ENCODE results near the gene MAMDC4.

Gene MAMDC4

GRCh38 chr9:136849960-136850865 is 1.9 kb upstream of the MAMDC4 start:
- no peak for DNase-seq

DNA sequence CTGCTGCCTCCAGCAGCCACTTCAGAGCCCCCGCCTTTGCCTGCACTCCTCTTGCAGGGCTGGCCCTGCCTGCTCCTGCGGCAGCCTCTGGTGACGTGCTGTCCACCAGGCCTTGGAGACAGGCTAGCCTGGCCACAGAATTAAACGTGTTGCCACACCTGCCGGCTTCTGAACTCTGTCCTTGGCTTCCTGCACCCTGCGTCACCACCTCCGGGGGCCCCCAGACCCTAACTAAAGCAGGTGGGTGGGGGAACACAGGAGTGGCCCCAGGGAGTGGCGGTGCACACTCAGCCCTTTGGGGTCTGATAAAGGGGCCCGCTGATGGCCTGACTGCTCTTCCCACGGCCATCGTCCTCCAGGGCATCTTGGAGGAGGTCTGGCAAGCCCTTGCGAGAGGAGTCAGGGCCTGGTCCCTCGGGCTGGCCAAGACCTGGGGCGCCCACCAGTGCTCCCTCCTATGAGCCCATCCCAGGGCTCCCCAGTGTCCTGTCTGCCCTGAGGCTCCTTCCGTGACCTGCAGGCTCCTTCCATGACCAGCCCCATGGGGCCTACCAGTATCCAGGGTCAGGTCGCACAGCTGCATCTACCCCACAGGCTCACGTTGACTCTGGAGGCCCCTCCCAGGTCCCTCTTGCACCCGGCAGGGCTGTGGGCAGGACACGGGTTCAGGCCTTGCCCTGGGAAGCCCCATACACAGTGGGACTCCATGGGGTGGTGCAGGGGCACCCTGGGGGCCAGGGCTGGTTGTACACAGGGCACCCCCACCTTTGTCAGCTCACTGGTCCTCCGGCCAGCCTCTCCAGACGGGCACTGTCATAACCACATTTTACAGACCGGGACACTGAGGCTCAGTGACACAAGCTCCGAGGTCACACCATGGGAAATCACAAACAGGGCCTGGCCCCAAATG is 1.0 kb upstream of the MAMDC4 start:
- DNase-seq = no peak

DNA sequence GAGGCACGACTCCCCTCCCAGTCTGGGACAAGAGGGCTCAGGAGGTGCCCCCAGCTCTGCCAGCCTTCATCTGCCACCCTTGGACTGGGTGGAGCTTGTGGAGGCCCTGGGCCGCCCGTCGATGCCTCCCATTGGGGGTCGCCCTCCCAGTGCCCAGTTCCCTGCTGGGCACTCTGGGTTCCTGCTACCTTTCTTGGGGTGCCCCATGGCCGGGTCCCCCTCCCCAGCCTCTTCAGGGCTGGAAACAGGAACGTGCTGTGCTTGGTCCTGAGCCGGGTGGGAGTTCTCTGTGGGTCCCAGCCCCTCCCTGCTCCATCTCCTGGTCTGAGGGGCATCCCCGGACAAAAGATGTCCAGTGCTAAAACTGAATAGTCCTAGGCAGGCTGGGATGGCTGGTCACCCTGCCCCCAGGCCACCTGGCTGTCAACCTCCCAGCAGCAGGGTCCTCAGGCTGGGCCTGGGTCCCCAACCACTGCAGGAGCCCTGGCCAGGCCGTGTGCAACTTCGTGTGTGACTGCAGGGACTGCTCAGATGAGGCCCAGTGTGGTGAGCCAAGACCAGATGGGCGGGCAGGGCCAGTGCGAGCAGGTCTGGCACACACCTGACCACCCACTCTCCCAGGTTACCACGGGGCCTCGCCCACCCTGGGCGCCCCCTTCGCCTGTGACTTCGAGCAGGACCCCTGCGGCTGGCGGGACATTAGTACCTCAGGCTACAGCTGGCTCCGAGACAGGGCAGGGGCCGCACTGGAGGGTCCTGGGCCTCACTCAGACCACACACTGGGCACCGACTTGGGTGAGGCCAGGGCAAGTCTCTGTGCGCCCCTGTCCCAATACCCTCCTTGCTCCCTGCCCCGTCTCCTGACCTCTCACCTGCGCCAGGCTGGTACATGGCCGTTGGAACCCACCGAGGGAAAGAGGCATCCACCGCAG is 784 bp downstream of the MAMDC4 start:
- DNase-seq = no peak

GRCh38 chr9:136853596-136854112 is 1.5 kb downstream of the MAMDC4 start:
- no peak for DNase-seq

DNA sequence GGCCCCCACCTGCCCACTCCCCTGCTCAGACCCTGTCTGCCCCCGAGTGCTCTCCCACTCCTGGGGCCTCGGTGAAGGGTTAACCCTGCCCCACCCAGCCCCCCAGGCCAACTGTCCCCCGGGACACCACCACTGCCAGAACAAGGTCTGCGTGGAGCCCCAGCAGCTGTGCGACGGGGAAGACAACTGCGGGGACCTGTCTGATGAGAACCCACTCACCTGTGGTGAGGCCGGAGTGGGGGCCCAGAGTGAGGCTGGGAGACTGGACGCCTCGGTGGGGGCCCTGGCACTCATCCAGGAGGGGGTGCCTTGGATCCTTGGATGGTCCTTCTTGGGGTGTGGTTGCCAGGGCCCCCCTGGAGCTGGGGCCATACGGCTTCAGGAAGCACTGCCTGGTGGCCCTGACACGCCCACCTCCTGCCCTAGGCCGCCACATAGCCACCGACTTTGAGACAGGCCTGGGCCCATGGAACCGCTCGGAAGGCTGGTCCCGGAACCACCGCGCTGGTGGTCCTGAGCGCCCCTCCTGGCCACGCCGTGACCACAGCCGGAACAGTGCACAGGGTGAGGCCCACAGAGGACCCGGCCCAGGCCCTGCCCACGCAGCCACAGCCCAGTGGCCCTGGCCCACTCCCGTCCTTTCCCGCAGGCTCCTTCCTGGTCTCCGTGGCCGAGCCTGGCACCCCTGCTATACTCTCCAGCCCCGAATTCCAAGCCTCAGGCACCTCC is 2.1 kb downstream of the MAMDC4 start:
- DNase-seq = no peak

GRCh38 chr9:136854842-136855460 is 2.8 kb downstream of the MAMDC4 start:
- DNase-seq = no peak

- DNase-seq = no peak
These were observed 3.4 kb downstream of the MAMDC4 start for GRCh38 chr9:136855461-136856078.

- no peak for DNase-seq
These were observed 3.9 kb downstream of the MAMDC4 start for GRCh38 chr9:136856079-136856476.

DNA sequence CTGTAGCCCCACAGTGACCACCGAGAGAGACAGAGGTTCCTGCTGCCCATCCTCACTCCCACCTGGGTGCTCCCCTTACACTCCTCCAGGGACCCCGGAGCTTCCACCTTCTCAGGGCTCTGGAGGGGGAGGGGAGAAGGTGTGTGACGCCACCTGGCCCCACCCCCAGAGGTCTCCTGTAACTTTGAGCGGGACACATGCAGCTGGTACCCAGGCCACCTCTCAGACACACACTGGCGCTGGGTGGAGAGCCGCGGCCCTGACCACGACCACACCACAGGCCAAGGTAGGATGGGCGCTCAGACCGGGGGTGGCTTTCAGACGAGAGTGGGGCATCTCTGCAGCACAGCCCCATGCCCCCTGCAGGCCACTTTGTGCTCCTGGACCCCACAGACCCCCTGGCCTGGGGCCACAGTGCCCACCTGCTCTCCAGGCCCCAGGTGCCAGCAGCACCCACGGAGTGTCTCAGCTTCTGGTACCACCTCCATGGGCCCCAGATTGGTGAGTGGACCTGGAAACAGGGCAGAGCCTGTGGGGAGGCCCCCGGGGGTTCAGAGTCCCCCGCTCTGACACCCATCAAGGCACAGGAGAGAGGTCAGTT is 4.5 kb downstream of the MAMDC4 start:
- no peak for DNase-seq

GRCh38 chr9:136857166-136857565 is 5.0 kb downstream of the MAMDC4 start:
- DNase-seq = no peak

GRCh38 chr9:136857581-136858412 is 5.7 kb downstream of the MAMDC4 start:
- no peak for DNase-seq

GRCh38 chr9:136858452-136858843 is 6.3 kb downstream of the MAMDC4 start:
- DNase-seq = no peak

- no peak for DNase-seq
These were observed 7.0 kb downstream of the MAMDC4 start for GRCh38 chr9:136858844-136859757.

DNA sequence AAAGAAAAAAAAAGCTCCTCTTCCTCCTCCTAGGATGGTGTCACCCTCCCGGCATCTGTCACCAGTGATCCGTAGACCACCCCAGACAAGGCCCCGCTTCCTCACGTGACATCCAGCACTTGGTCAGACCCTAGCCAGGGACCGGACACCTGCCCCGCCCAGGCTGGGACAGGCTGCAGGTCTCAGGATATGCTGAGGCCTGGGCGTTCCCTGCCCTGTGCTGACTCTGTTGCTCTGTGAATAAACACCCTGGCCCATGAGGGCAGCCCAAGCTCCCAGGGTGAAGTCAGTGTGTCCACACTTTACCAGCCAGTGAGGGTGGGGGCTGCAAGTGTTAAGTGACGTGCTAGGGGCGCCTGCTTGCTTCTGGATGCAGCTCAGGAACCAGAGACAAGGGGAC is 8.4 kb downstream of the MAMDC4 start:
- no peak for DNase-seq

GRCh38 chr9:136860933-136861873 is 9.1 kb downstream of the MAMDC4 start:
- DNase-seq = no peak

- DNase-seq = no peak
These were observed 9.8 kb downstream of the MAMDC4 start for GRCh38 chr9:136861874-136862457.

Measured in fibroblast of skin of right biceps (primary cell).